ENCODE data around the gene LDLRAP1.

Gene LDLRAP1

GRCh38 chr1:25566730-25567341 is 23.4 kb downstream of the LDLRAP1 start:
- H3K4me3 ChIP-seq (ENCODE audit: low read depth, low read length) = no peak overlapping the region
- TF ChIP-seq MAX (IDR thresholded peaks at IDR 0.05; ENCODE audit: low read depth, low read length) (no peak), MYC (IDR thresholded peaks at IDR 0.05; ENCODE audit: low read depth, low read length) (no peak), POLR2A (IDR thresholded peaks at IDR 0.05; ENCODE audit: extremely low read depth, insufficient read length) (no peak), CTCF (IDR thresholded peaks at IDR 0.05; ENCODE audit: low read depth, low read length) (no peak)
- no peak for DNase-seq (ENCODE audit: low read depth)

GRCh38 chr1:25567710-25568089 is 24.3 kb downstream of the LDLRAP1 start:
- no peak overlapping the region for H3K4me3 ChIP-seq (ENCODE audit: low read depth, low read length)
- no peak for TF ChIP-seq CTCF (IDR thresholded peaks at IDR 0.05; ENCODE audit: low read depth, low read length)
- no peak for TF ChIP-seq POLR2A (IDR thresholded peaks at IDR 0.05; ENCODE audit: extremely low read depth, insufficient read length)
- TF ChIP-seq MYC (IDR thresholded peaks at IDR 0.05; ENCODE audit: low read depth, low read length) = no peak
- no peak for TF ChIP-seq MAX (IDR thresholded peaks at IDR 0.05; ENCODE audit: low read depth, low read length)
- DNase-seq (ENCODE audit: low read depth) = no peak

- no peak for DNase-seq (ENCODE audit: low read depth)
- TF ChIP-seq MAX (IDR thresholded peaks at IDR 0.05; ENCODE audit: low read depth, low read length) (no peak), MYC (IDR thresholded peaks at IDR 0.05; ENCODE audit: low read depth, low read length) (no peak), CTCF (IDR thresholded peaks at IDR 0.05; ENCODE audit: low read depth, low read length) (no peak), POLR2A (IDR thresholded peaks at IDR 0.05; ENCODE audit: extremely low read depth, insufficient read length) (no peak)
- H3K4me3 ChIP-seq (ENCODE audit: low read depth, low read length) = no peak overlapping the region
These were observed 24.9 kb downstream of the LDLRAP1 start for GRCh38 chr1:25568090-25568833.

GRCh38 chr1:25568834-25569596 is 25.6 kb downstream of the LDLRAP1 start:
- peak; percentile 67 for DNase-seq (ENCODE audit: low read depth)
- H3K4me3 ChIP-seq (ENCODE audit: low read depth, low read length) = no peak overlapping the region
- TF ChIP-seq CTCF (IDR thresholded peaks at IDR 0.05; ENCODE audit: low read depth, low read length) (no peak), MYC (IDR thresholded peaks at IDR 0.05; ENCODE audit: low read depth, low read length) (no peak), POLR2A (IDR thresholded peaks at IDR 0.05; ENCODE audit: extremely low read depth, insufficient read length) (no peak), MAX (IDR thresholded peaks at IDR 0.05; ENCODE audit: low read depth, low read length) (0 out of 2 replicates have a peak, but pooled peaks have one; percentile 24)

- TF ChIP-seq CTCF (IDR thresholded peaks at IDR 0.05; ENCODE audit: low read depth, low read length) (no peak), POLR2A (IDR thresholded peaks at IDR 0.05; ENCODE audit: extremely low read depth, insufficient read length) (no peak), MYC (IDR thresholded peaks at IDR 0.05; ENCODE audit: low read depth, low read length) (no peak)
- no peak overlapping the region for H3K4me3 ChIP-seq (ENCODE audit: low read depth, low read length)
- DNase-seq (ENCODE audit: low read depth) = no peak
These were observed 26.4 kb downstream of the LDLRAP1 start for GRCh38 chr1:25569597-25570396.

Measured in NB4 (cell line).